H1 (cell line): ENCODE measurements around the gene WDR54. TPM values are rescaled to one million over a fixed set of nuclear protein-coding genes. Genes with fewer than 3 reads are reported as not detected.

Experiments used
- CTCF ChIA-PET: fragments of 300-600 bp; sonication (Branson Sonifier 250); formaldehyde crosslinking; loops from one replicate; lab custom pipeline; 2021; ENCODE audit not compliant: partially characterized antibody; lab: Charles Lee
- POLR2A ChIA-PET: fragments of 300-600 bp; sonication (Branson Sonifier 250); formaldehyde crosslinking; loops from one replicate; lab custom pipeline; 2021; ENCODE audit warnings: inconsistent platforms; ENCODE audit not compliant: partially characterized antibody; lab: Charles Lee
- DNase-seq, 2 experiments: peaks; one replicate each; pipeline versions ENCODE4 v3.0.0 to v3.0.0-alpha.2; 2010 to 2022; ENCODE audit warnings: low spot score in 2 of 2, low read depth in 1 of 2, mixed read lengths in 1 of 2
- FAIRE-seq: peaks from 2 replicates; lab custom pipeline; 2011; peaks lifted over from hg19 to GRCh38; lab: Jason Lieb, UNC
- H2AFZ ChIP-seq: 2 replicates; pipeline ENCODE4 v1.8.1; 2012; ENCODE audit warnings: low read length, inconsistent platforms
- H2AK5ac ChIP-seq: 2 replicates; pipeline ENCODE4 v1.6.1; 2013; ENCODE audit warnings: low read depth, low read length
- H2BK120ac ChIP-seq: replicated peaks from 2 replicates; pipeline ENCODE3; 2013; ENCODE audit warnings: low read depth, low read length, inconsistent platforms
- H2BK12ac ChIP-seq: 2 replicates; pipeline ENCODE4 v1.6.1; 2013; ENCODE audit warnings: low read depth, low read length
- H2BK15ac ChIP-seq: 2 replicates; pipeline ENCODE4 v1.6.1; 2013; ENCODE audit warnings: low read length
- H2BK20ac ChIP-seq: 2 replicates; pipeline ENCODE4 v1.6.1; 2013; ENCODE audit warnings: low read length
- H2BK5ac ChIP-seq: 2 replicates; pipeline ENCODE4 v1.6.1; 2013; ENCODE audit warnings: low read depth, low read length
- H3K14ac ChIP-seq: 2 replicates; pipeline ENCODE4 v1.6.1; 2013; ENCODE audit warnings: inconsistent platforms; ENCODE audit not compliant: insufficient read length
- H3K18ac ChIP-seq: 2 replicates; pipeline ENCODE4 v1.6.1; 2013; ENCODE audit warnings: low read length; ENCODE audit errors: extremely low read depth
- H3K23ac ChIP-seq: 2 replicates; pipeline ENCODE4 v1.6.1; 2013; ENCODE audit warnings: inconsistent platforms; ENCODE audit not compliant: insufficient read length
- H3K23me2 ChIP-seq: 2 replicates; pipeline ENCODE4 v1.6.1; 2013; ENCODE audit warnings: low read depth, low read length
- H3K27ac ChIP-seq: 2 replicates; pipeline ENCODE4 v1.6.1; 2011; ENCODE audit warnings: low read depth, low read length, inconsistent platforms
- H3K27me3 ChIP-seq, 4 experiments: replicated peaks in 1 of 4; 1 replicate in 1 of 4; 2 replicates in 3 of 4; pipeline versions ENCODE4 v1.6.1 to v1.8.1; 2011 to 2013; ENCODE audit warnings: low read length in 3 of 4, mild to moderate bottlenecking in 3 of 4, inconsistent platforms in 2 of 4, mixed read lengths in 2 of 4, moderate library complexity in 1 of 4; ENCODE audit not compliant: control insufficient read depth in 3 of 4, insufficient read depth in 3 of 4; ENCODE audit errors: extremely low read depth in 1 of 4
- H3K36me3 ChIP-seq, 4 experiments: 2 replicates each; pipeline versions ENCODE4 v1.6.1 to v1.8.1; 2011 to 2013; ENCODE audit warnings: mild to moderate bottlenecking in 4 of 4, low read length in 3 of 4, moderate library complexity in 2 of 4, control low read depth in 1 of 4, inconsistent platforms in 1 of 4; ENCODE audit not compliant: insufficient read depth in 4 of 4, control insufficient read depth in 2 of 4
- H3K4ac ChIP-seq: replicated peaks from 2 replicates; pipeline ENCODE3; 2013; ENCODE audit warnings: low read length, low read depth, mixed read lengths, inconsistent platforms; ENCODE audit not compliant: insufficient read length
- H3K4me1 ChIP-seq, 4 experiments: replicated peaks in 1 of 4; 1 replicate in 1 of 4; 2 replicates in 3 of 4; pipeline versions ENCODE4 v1.6.1 to v1.8.1; 2011 to 2013; ENCODE audit warnings: low read length in 3 of 4, inconsistent platforms in 2 of 4, mixed read lengths in 1 of 4; ENCODE audit not compliant: insufficient read depth in 4 of 4, control insufficient read depth in 3 of 4
- H3K4me2 ChIP-seq, 2 experiments: 2 replicates each; pipeline versions ENCODE4 v1.6.1 to v1.8.1; 2011 to 2013; ENCODE audit warnings: low read depth in 2 of 2, low read length in 2 of 2, control low read depth in 1 of 2, inconsistent platforms in 1 of 2, mild to moderate bottlenecking in 1 of 2; ENCODE audit not compliant: insufficient read depth in 1 of 2
- H3K4me3 ChIP-seq, 4 experiments: fragments of 200-600, 300-600 bp in 1 of 4; sonication (generic), shearing (Covaris generic), sonication (Bioruptor Twin) in 1 of 4; 2 replicates each; pipeline versions ENCODE4 v1.5.1 to v1.8.1; 2011 to 2016; ENCODE audit warnings: low read length in 4 of 4, low read depth in 3 of 4, control low read depth in 2 of 4, inconsistent platforms in 2 of 4, mild to moderate bottlenecking in 2 of 4, mixed read lengths in 1 of 4, moderate library complexity in 1 of 4; ENCODE audit not compliant: insufficient read depth in 2 of 4; ENCODE audit errors: extremely low read depth in 1 of 4
- H3K56ac ChIP-seq: replicated peaks from 2 replicates; pipeline ENCODE3; 2013; ENCODE audit warnings: low read depth, mild to moderate bottlenecking, mixed read lengths, low read length, inconsistent platforms; ENCODE audit not compliant: insufficient read length
- H3K79me1 ChIP-seq: 2 replicates; pipeline ENCODE4 v1.6.1; 2013; ENCODE audit warnings: low read depth, low read length, control low read depth
- H3K79me2 ChIP-seq, 2 experiments: 2 replicates each; pipeline versions ENCODE4 v1.6.1 to v1.8.1; 2012 to 2013; ENCODE audit warnings: low read length in 2 of 2, mild to moderate bottlenecking in 2 of 2, inconsistent platforms in 1 of 2; ENCODE audit not compliant: insufficient read depth in 2 of 2, control insufficient read depth in 1 of 2
- H3K9ac ChIP-seq, 4 experiments: replicated peaks in 1 of 4; 1 replicate in 1 of 4; 2 replicates in 3 of 4; pipeline versions ENCODE4 v1.6.1 to v1.8.1; 2011 to 2013; ENCODE audit warnings: low read depth in 3 of 4, low read length in 3 of 4, control low read depth in 2 of 4, mild to moderate bottlenecking in 2 of 4, moderate library complexity in 2 of 4, inconsistent platforms in 1 of 4; ENCODE audit errors: extremely low read depth in 1 of 4
- H3K9me3 ChIP-seq, 2 experiments: 2 replicates each; pipeline versions ENCODE4 v1.6.1 to v1.8.1; 2012 to 2013; ENCODE audit warnings: mild to moderate bottlenecking in 2 of 2, moderate library complexity in 2 of 2, control low read depth in 1 of 2, inconsistent platforms in 1 of 2, low read depth in 1 of 2, low read length in 1 of 2, mixed read lengths in 1 of 2; ENCODE audit not compliant: insufficient read depth in 2 of 2
- H4K20me1 ChIP-seq, 2 experiments: replicated peaks in 1 of 2; 2 replicates each; pipeline versions ENCODE3 to v1.8.1; 2011 to 2013; ENCODE audit warnings: inconsistent platforms in 2 of 2, low read length in 2 of 2, mild to moderate bottlenecking in 1 of 2; ENCODE audit not compliant: insufficient read depth in 2 of 2, control insufficient read depth in 1 of 2
- H4K5ac ChIP-seq: 2 replicates; pipeline ENCODE4 v1.6.1; 2013; ENCODE audit warnings: low read length, low read depth, mixed read lengths, inconsistent platforms; ENCODE audit not compliant: insufficient read length
- H4K8ac ChIP-seq: 2 replicates; pipeline ENCODE4 v1.8.0; 2013; ENCODE audit warnings: mild to moderate bottlenecking, moderate library complexity, low read length, inconsistent platforms; ENCODE audit not compliant: insufficient read depth; ENCODE audit errors: extremely low read depth
- H4K91ac ChIP-seq: replicated peaks from 2 replicates; pipeline ENCODE3; 2013; ENCODE audit warnings: low read length, mixed read lengths, inconsistent platforms; ENCODE audit not compliant: insufficient read length
- BACH1 ChIP-seq: IDR thresholded peaks from 2 replicates; pipeline ENCODE4 v1.6.1; 2012; ENCODE audit warnings: low read length, improper control_type of control experiment
- BCL11A ChIP-seq, 2 experiments: IDR thresholded peaks; one replicate each; pipeline ENCODE4 v1.6.1; 2011; ENCODE audit warnings: low read depth in 2 of 2, low read length in 2 of 2, mild to moderate bottlenecking in 2 of 2
- CEBPB ChIP-seq: IDR thresholded peaks from 2 replicates; pipeline ENCODE4 v1.6.1; 2012; ENCODE audit warnings: low read depth, low read length
- HDAC2 ChIP-seq, 2 experiments: fragments of 300-600 bp in 1 of 2; sonication (generic) in 1 of 2; IDR thresholded peaks; 2 replicates each; pipeline ENCODE4 v1.6.1; 2011 to 2012; ENCODE audit warnings: low read depth in 2 of 2, low read length in 2 of 2, mild to moderate bottlenecking in 2 of 2, moderate library complexity in 2 of 2, borderline replicate concordance in 1 of 2, inconsistent platforms in 1 of 2
- KDM4A ChIP-seq: IDR thresholded peaks from one replicate; pipeline ENCODE4 v1.7.1; 2012; ENCODE audit warnings: low read depth, mild to moderate bottlenecking, moderate library complexity, low read length, inconsistent platforms; ENCODE audit not compliant: severe bottlenecking
- POU5F1 ChIP-seq: IDR thresholded peaks from 2 replicates; pipeline ENCODE4 v1.6.1; 2011; ENCODE audit warnings: low read depth, mild to moderate bottlenecking, low read length, moderate library complexity
- RFX5 ChIP-seq: IDR thresholded peaks from 2 replicates; pipeline ENCODE4 v1.6.1; 2011; ENCODE audit warnings: low read depth, low read length, improper control_type of control experiment, borderline replicate concordance
- SUZ12 ChIP-seq: fragments of 200-600 bp; sonication (generic); IDR thresholded peaks from 2 replicates; pipeline ENCODE4 v1.6.1; 2012; ENCODE audit warnings: mild to moderate bottlenecking, inconsistent platforms, low read length, moderate library complexity, mixed read lengths
- TAF7 ChIP-seq: optimal IDR thresholded peaks from 2 replicates; pipeline ENCODE3; 2011; ENCODE audit warnings: low read depth, mild to moderate bottlenecking, inconsistent platforms, low read length, moderate library complexity, borderline replicate concordance
- TCF12 ChIP-seq: IDR thresholded peaks from 2 replicates; pipeline ENCODE4 v1.6.1; 2011; ENCODE audit warnings: low read depth, mild to moderate bottlenecking, low read length
- YY1 ChIP-seq: IDR thresholded peaks from 2 replicates; pipeline ENCODE4 v1.6.1; 2011; ENCODE audit warnings: low read depth, mild to moderate bottlenecking, low read length
- WGBS, 2 experiments: shearing (Covaris generic) in 1 of 2; methylation state at CpG; one replicate each; pipeline versions ENCODE4 v1.1.6 to v1.1.7; 2013 to 2015; ENCODE audit warnings: low lambda C conversion rate in 2 of 2, mixed read lengths in 2 of 2, inconsistent platforms in 1 of 2, low coverage in 1 of 2, missing lambda C conversion rate in 1 of 2; ENCODE audit not compliant: insufficient replicate concordance in 2 of 2, insufficient coverage in 1 of 2, insufficient read length in 1 of 2; ENCODE audit errors: extremely low coverage in 1 of 2, missing lambda C conversion rate in 1 of 2; 5-methylcytosine and 5-hydroxymethylcytosine counted together
- polyA plus RNA-seq, 7 experiments: library from polyadenylated mRNA; depleted of rRNA in 3 of 7; stranded (reverse) in 5 of 7; unstranded in 2 of 7; fragments of >200 nt in 5 of 7; fragments of 200-250 nt in 2 of 7; gene quantifications; 1 replicate in 5 of 7; 2 replicates in 1 of 7; 4 replicates in 1 of 7; pipeline versions ENCODE4 v1.2.1 to v1.2.3, GENCODE V29; 2011 to 2013; ENCODE audit warnings: missing spikeins in 2 of 7, mixed read lengths in 2 of 7
- total RNA-seq: library from RNA; stranded (reverse); fragmentation: NEBNext Ultra II Directional; extraction: Animal tissue kit (Norgen Biotek cat#: 25700); gene quantifications from 2 replicates; pipeline ENCODE4 v1.2.1, GENCODE V29; 2021

Gene WDR54
- total and polyA plus RNA-seq, 2 of the 8 experiments (the other 6 are each of a cell fraction or from before 2014, with no cell fraction given), result 41.6 to 125 TPM

- ChIA-PET POLR2A (interaction anchor here (0.5 to 3.9 kb wide), 22 partner anchors 8 to 281 kb away, joined by 3 to 66 read pairs (median 6); partner anchors contain the start of genes C2orf81, CCDC142, INO80B and MRPL53), CTCF (interaction anchor here (0.8 to 2.5 kb wide), 5 partner anchors 8 to 28 kb away, joined by 3 to 5 read pairs (median 3); no protein-coding TSS in a partner anchor)
- peak within 1 kb of the TSS; percentile 69 to 90 (median 80) for H3K4me3 ChIP-seq
- TF ChIP-seq CEBPB (no peak), YY1 (no peak), TAF7 (peak; percentile 28), BCL11A (IDR thresholded peaks at IDR 0.05; ENCODE audit: low read depth in 2 of 2, low read length in 2 of 2) (no peak), TCF12 (0 out of 2 replicates have a peak, but pooled peaks have one; percentile 4), BACH1 (no peak), KDM4A (peak; percentile 73), SUZ12 (0 out of 2 replicates have a peak, but pooled peaks have one; percentile 24), HDAC2 (IDR thresholded peaks at IDR 0.05; ENCODE audit: borderline replicate concordance in 1 of 2, low read depth in 2 of 2, low read length in 2 of 2) (no peak), POU5F1 (no peak), RFX5 (no peak)
Measured at GRCh38 chr2:74441690-74442482, 20.4 kb downstream of the WDR54 start, which contains the start of gene RTKN. Gene RTKN, minus strand, starts transcription at chr2:74441937. Its CDS starts 121 bp downstream, at chr2:74441816.

More at GRCh38 chr2:74441690-74442482, 20.4 kb downstream of the WDR54 start, which contains the start of gene RTKN:
- peak within 1 kb of the TSS; percentile 72 for H4K8ac ChIP-seq
- no peaks in the 10 kb centered on the region for H3K9me3 ChIP-seq
- no peak within 1 kb of the TSS for H3K14ac ChIP-seq
- H3K9ac ChIP-seq, result peak within 1 kb of the TSS; percentile 64 to 77 (median 76)
- H2BK5ac ChIP-seq, result peak within 1 kb of the TSS; percentile 81
- no peak within 1 kb of the TSS for H2AK5ac ChIP-seq
- no peak within 1 kb of the TSS for H3K23ac ChIP-seq
- WGBS, 2 experiments, result 1% methylated on average over 75 of the region's 75 CpGs; no CpG with 5 or more reads in 1 of the 2 experiments
- no peaks in the 10 kb centered on the region; a peak in 2 of 7 replicates for H3K27me3 ChIP-seq
- FAIRE-seq (peak; percentile 78), DNase-seq (peak in 1 of 2 experiments; percentile 94)
- peaks cover 6% of the 10 kb centered on the region; the same call in 1 of the 2 replicates for H3K23me2 ChIP-seq
- peak within 1 kb of the TSS; percentile 39; the same call in 1 of the 2 replicates for H2BK12ac ChIP-seq
- H3K4me1 ChIP-seq, result peaks cover 4 to 21% (median 14%) of the 10 kb centered on the region in 4 experiments; a peak in 6 of 7 replicates
- peaks cover 4 to 34% of the 10 kb centered on the region in 2 experiments; a peak in 2 of 4 replicates for H3K79me2 ChIP-seq
- 0 out of 2 replicates have a peak within 1 kb of the TSS, but pooled peaks have one; percentile 2 for H2BK15ac ChIP-seq
- H4K20me1 ChIP-seq, result peaks cover 0 to 6% of the 10 kb centered on the region in 2 experiments
- H3K18ac ChIP-seq, result peak within 1 kb of the TSS; percentile 96
- H3K79me1 ChIP-seq, result peaks cover 13% of the 10 kb centered on the region; the same call in 1 of the 2 replicates
- peak within 1 kb of the TSS; percentile 60 for H3K56ac ChIP-seq
- H4K5ac ChIP-seq, result peak within 1 kb of the TSS; percentile 72
- H4K91ac ChIP-seq, result peak within 1 kb of the TSS; percentile 38
- peak within 1 kb of the TSS; percentile 68 to 92 for H3K4me2 ChIP-seq
- peak within 1 kb of the TSS; percentile 87 for H3K27ac ChIP-seq
- peak within 1 kb of the TSS; percentile 71 for H3K4ac ChIP-seq
- no peaks in the 10 kb centered on the region for H3K36me3 ChIP-seq
- H2AFZ ChIP-seq, result peak within 1 kb of the TSS; percentile 79
- H2BK120ac ChIP-seq, result no peak within 1 kb of the TSS
- H2BK20ac ChIP-seq, result no peak within 1 kb of the TSS
